HT1080 (cell line): ENCODE data around the gene HSD17B1. TPM values are rescaled to one million over a fixed set of nuclear protein-coding genes. Genes with fewer than 3 reads are reported as not detected.
A peak's percentile ranks its signal among the peaks of the same experiment; 100 is the strongest.
"Not testable (repeated sequence)": the region's sequence is repeated elsewhere in the genome, so short reads cannot be mapped to it uniquely, and the experiment has no call there.

Source experiments
- DNase-seq: peaks from one replicate; pipeline ENCODE4 v3.0.0-alpha.2; 2015; ENCODE audit warnings: low read depth
- total RNA-seq: library from RNA; depleted of rRNA; stranded (reverse); fragments of >200 nt; shearing (Covaris generic); gene quantifications from 2 replicates; pipeline ENCODE4 v1.2.3, GENCODE V29; 2014

HSD17B1 gene
- total RNA-seq, 1 experiment from 2014 or later = 0.59 TPM

- not testable (repeated sequence) for DNase-seq
Measured at GRCh38 chr17:42545755-42546505, 6.8 kb upstream of the HSD17B1 start.

GRCh38 chr17:42547001-42547461, 5.7 kb upstream of the HSD17B1 start:
- no peak for DNase-seq

GRCh38 chr17:42547698-42548069, 5.0 kb upstream of the HSD17B1 start:
- no peak for DNase-seq

GRCh38 chr17:42548070-42548837, 4.5 kb upstream of the HSD17B1 start:
- DNase-seq = no peak

GRCh38 chr17:42548993-42549755, 3.5 kb upstream of the HSD17B1 start:
- no peak for DNase-seq

- no peak for DNase-seq
Measured at GRCh38 chr17:42553161-42553818, 567 bp downstream of the HSD17B1 start.

GRCh38 chr17:42553866-42554249, 1.1 kb downstream of the HSD17B1 start:
- DNase-seq = no peak

- peak; percentile 77 for DNase-seq
Measured at GRCh38 chr17:42554250-42555121, 1.8 kb downstream of the HSD17B1 start.

GRCh38 chr17:42555122-42555622, 2.4 kb downstream of the HSD17B1 start:
- no peak for DNase-seq

- peak; percentile 50 for DNase-seq
Measured at GRCh38 chr17:42555961-42556617, 3.4 kb downstream of the HSD17B1 start.

GRCh38 chr17:42559075-42559474, 6.4 kb downstream of the HSD17B1 start:
- no peak for DNase-seq

GRCh38 chr17:42560246-42560645, 7.5 kb downstream of the HSD17B1 start:
- DNase-seq = no peak

- DNase-seq = peak; percentile 93
Measured at GRCh38 chr17:42561897-42562387, 9.2 kb downstream of the HSD17B1 start, which contains the start of gene COASY. Gene COASY (plus strand): TSS chr17:42562148. CDS start chr17:42562623, 475 bp downstream.

- DNase-seq = no peak
Measured at GRCh38 chr17:42562388-42563142, 9.8 kb downstream of the HSD17B1 start.

- no peak for DNase-seq
Measured at GRCh38 chr17:42563143-42563509, 10.4 kb downstream of the HSD17B1 start.

- peak; percentile 28 for DNase-seq
Measured at GRCh38 chr17:42563543-42563942, 10.8 kb downstream of the HSD17B1 start.

GRCh38 chr17:42563950-42564349, 11.2 kb downstream of the HSD17B1 start:
- no peak for DNase-seq

GRCh38 chr17:42564815-42565522, 12.2 kb downstream of the HSD17B1 start:
- no peak for DNase-seq
